Gastrocnemius medialis (tissue), 4 donors: Measurements from ENCODE around the gene ALDH1B1.

Experiments used
- CTCF ChIP-seq, 5 experiments: fragments of 450-650 bp in 3 of 5; fragments of 200-600 bp in 2 of 5; sonication (generic) in 2 of 5; IDR thresholded peaks in 4 of 5; conservative IDR thresholded peaks in 1 of 5; 1 replicate in 4 of 5; 2 replicates in 1 of 5; pipeline ENCODE4 v1.5.1; 2016 to 2019; ENCODE audit warnings: antibody characterized with exemption in 5 of 5, mild to moderate bottlenecking in 3 of 5, moderate library complexity in 3 of 5
- POLR2A ChIP-seq, 2 donors: fragments of 450-650 bp; IDR thresholded peaks; one replicate each; pipeline ENCODE4 v1.6.1; 2017; ENCODE audit warnings: antibody characterized with exemption in 2 of 2, mild to moderate bottlenecking in 2 of 2, moderate library complexity in 2 of 2

GRCh38 chr9:38360839-38361472 lies 31.5 kb upstream of the ALDH1B1 start:
- TF ChIP-seq CTCF (IDR thresholded peaks at IDR 0.05 in 4 of 5, conservative IDR thresholded peaks at IDR 0.05 in 1 of 5) (no peak), POLR2A (IDR thresholded peaks at IDR 0.05) (no peak)
